ENCODE measurements around the gene ARPP21. TPM values are rescaled to one million over a fixed set of nuclear protein-coding genes. Genes with fewer than 3 reads are reported as not detected.

The ARPP21 gene
- total RNA-seq, 1 experiment from 2014 or later = not detected

DNA sequence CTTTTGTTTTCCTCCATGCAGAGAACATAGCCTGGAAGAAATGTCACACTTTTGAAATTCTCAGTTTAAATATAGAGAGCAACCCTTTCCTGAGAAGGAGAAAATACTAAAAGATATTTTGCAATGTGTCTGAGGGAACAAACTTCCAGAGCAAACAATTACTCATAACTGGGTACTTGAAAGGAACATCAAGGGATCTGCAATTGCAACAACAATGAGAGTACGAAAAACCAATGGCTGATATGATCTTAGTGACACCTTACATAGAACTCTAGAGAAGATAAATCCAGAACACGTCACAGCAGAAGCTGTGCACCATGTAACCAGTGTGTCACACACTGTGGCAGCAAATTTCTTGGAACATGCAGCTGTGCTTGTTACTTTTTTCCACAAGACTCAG lies 14.6 kb upstream of the ARPP21 start:
- POLR2A ChIA-PET = no interaction called here
- ATAC-seq (no peak), DNase-seq (ENCODE audit: low spot score) (no peak)
- no peaks in the 10 kb centered on the region for H3K27me3 Mint-ChIP-seq (ENCODE audit: low read depth)
- H3K9me3 Mint-ChIP-seq = no peaks in the 10 kb centered on the region
- TF ChIP-seq GABPB1 (CRISPR knock-in tag; IDR thresholded peaks at IDR 0.05) (no peak), CREB1 (CRISPR knock-in tag; IDR thresholded peaks at IDR 0.05) (no peak), ZNF138 (CRISPR knock-in tag; conservative IDR thresholded peaks at IDR 0.05) (no peak), NR1H2 (CRISPR knock-in tag; IDR thresholded peaks at IDR 0.05) (no peak), SOX15 (CRISPR knock-in tag; IDR thresholded peaks at IDR 0.05) (no peak), NFE2L1 (CRISPR knock-in tag; IDR thresholded peaks at IDR 0.05) (no peak), NR3C1 (CRISPR knock-in tag; conservative IDR thresholded peaks at IDR 0.05; ENCODE audit: low read depth) (no peak), CBFB (CRISPR knock-in tag; IDR thresholded peaks at IDR 0.05; ENCODE audit: low read depth) (no peak), JUN (CRISPR knock-in tag; IDR thresholded peaks at IDR 0.05) (no peak), ZNF263 (CRISPR knock-in tag; IDR thresholded peaks at IDR 0.05; ENCODE audit: low read depth) (no peak)
- TF ChIP-seq, protein P1, sequence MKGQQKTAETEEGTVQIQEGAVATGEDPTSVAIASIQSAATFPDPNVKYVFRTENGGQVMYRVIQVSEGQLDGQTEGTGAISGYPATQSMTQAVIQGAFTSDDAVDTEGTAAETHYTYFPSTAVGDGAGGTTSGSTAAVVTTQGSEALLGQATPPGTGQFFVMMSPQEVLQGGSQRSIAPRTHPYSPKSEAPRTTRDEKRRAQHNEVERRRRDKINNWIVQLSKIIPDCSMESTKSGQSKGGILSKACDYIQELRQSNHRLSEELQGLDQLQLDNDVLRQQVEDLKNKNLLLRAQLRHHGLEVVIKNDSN (CRISPR knock-in tag; IDR thresholded peaks at IDR 0.05) = no peak
- no peak overlapping the region for H3K4me3 Mint-ChIP-seq
- no peaks in the 10 kb centered on the region for H3K4me1 Mint-ChIP-seq
- H3K36me3 Mint-ChIP-seq = no peaks in the 10 kb centered on the region
- H3K27ac Mint-ChIP-seq = no peak overlapping the region
- CTCF ChIA-PET = no interaction called here

DNA sequence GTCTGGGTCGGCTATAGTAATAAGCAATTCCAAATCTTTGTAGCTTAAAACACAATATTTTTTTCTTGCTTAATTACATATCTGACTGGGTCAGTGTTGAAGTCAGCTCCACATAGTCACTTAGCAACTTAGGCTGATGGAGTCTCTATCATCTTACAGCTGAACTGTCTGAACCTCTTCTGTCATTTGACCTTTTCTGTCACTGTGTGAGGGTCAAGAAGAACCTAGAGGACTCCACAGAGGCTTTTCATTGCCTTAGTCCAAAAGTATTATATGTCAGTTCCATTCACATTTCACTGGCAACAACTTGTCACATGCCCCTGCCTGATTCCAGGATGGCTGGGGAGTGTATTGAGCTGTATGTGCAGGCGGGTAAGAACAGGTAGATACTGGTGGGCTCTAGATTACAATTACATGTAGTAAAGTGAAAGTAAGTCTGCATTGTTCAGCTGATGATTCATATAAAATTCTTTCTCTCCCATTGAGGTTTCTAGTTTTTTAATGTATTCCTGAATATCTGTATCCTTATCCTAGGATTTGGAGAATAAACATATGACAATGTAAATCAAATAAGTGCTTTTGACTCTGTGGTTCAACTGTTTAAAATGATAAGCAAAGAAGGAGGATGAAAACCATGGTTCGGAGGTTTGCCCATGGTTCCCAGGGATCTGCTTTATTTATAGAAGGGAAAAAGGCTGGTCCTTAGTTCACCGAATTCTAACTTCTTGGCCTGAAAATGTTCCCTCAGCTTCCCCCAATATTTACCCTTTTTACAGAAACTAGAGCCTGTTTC lies 5.8 kb upstream of the ARPP21 start:
- ChIA-PET POLR2A (no interaction called here), CTCF (no interaction called here)
- DNase-seq (ENCODE audit: low spot score) (no peak), ATAC-seq (no peak)
- Mint-ChIP-seq H3K27ac (no peak overlapping the region), H3K36me3 (no peaks in the 10 kb centered on the region), H3K4me3 (no peak overlapping the region), H3K27me3 (ENCODE audit: low read depth) (peaks cover 19% of the 10 kb centered on the region), H3K4me1 (peaks cover 1% of the 10 kb centered on the region), H3K9me3 (peaks cover 7% of the 10 kb centered on the region)
- TF ChIP-seq, protein P2, sequence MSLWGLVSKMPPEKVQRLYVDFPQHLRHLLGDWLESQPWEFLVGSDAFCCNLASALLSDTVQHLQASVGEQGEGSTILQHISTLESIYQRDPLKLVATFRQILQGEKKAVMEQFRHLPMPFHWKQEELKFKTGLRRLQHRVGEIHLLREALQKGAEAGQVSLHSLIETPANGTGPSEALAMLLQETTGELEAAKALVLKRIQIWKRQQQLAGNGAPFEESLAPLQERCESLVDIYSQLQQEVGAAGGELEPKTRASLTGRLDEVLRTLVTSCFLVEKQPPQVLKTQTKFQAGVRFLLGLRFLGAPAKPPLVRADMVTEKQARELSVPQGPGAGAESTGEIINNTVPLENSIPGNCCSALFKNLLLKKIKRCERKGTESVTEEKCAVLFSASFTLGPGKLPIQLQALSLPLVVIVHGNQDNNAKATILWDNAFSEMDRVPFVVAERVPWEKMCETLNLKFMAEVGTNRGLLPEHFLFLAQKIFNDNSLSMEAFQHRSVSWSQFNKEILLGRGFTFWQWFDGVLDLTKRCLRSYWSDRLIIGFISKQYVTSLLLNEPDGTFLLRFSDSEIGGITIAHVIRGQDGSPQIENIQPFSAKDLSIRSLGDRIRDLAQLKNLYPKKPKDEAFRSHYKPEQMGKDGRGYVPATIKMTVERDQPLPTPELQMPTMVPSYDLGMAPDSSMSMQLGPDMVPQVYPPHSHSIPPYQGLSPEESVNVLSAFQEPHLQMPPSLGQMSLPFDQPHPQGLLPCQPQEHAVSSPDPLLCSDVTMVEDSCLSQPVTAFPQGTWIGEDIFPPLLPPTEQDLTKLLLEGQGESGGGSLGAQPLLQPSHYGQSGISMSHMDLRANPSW (CRISPR knock-in tag; conservative IDR thresholded peaks at IDR 0.05; ENCODE audit: low read depth) = no peak
- TF ChIP-seq, protein P3, sequence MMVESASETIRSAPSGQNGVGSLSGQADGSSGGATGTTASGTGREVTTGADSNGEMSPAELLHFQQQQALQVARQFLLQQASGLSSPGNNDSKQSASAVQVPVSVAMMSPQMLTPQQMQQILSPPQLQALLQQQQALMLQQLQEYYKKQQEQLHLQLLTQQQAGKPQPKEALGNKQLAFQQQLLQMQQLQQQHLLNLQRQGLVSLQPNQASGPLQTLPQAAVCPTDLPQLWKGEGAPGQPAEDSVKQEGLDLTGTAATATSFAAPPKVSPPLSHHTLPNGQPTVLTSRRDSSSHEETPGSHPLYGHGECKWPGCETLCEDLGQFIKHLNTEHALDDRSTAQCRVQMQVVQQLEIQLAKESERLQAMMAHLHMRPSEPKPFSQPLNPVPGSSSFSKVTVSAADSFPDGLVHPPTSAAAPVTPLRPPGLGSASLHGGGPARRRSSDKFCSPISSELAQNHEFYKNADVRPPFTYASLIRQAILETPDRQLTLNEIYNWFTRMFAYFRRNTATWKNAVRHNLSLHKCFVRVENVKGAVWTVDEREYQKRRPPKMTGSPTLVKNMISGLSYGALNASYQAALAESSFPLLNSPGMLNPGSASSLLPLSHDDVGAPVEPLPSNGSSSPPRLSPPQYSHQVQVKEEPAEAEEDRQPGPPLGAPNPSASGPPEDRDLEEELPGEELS (CRISPR knock-in tag; IDR thresholded peaks at IDR 0.05) = no peak
- TF ChIP-seq, protein P4, sequence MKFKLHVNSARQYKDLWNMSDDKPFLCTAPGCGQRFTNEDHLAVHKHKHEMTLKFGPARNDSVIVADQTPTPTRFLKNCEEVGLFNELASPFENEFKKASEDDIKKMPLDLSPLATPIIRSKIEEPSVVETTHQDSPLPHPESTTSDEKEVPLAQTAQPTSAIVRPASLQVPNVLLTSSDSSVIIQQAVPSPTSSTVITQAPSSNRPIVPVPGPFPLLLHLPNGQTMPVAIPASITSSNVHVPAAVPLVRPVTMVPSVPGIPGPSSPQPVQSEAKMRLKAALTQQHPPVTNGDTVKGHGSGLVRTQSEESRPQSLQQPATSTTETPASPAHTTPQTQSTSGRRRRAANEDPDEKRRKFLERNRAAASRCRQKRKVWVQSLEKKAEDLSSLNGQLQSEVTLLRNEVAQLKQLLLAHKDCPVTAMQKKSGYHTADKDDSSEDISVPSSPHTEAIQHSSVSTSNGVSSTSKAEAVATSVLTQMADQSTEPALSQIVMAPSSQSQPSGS (CRISPR knock-in tag; IDR thresholded peaks at IDR 0.05; ENCODE audit: borderline replicate concordance, low read depth) = no peak
- TF ChIP-seq CREM (CRISPR knock-in tag; IDR thresholded peaks at IDR 0.05) (no peak), GABPB1 (CRISPR knock-in tag; IDR thresholded peaks at IDR 0.05) (no peak)

DNA sequence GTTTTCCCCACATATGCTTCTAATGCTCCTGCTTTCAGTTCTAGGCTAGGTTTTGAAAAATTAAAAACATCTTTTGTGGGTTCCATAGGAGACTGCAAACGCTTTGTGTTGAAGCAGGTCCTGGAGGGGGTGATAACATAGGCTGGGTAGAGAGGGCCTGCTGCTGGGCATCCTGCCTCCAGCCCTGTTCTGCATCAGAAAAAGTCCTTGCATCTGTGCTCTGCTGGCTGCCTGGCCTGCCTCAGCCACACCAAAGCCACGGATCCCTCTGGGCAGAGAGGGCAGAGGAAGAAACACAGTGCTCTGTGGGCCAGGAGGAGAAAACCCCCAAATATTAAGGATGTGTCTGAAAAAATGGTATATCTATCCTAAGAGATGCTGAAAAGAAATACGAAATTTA lies 3.9 kb upstream of the ARPP21 start:
- ATAC-seq (no peak), DNase-seq (ENCODE audit: low spot score) (peak; percentile 11)
- peaks cover 38% of the 10 kb centered on the region for H3K27me3 Mint-ChIP-seq (ENCODE audit: low read depth)
- no peak overlapping the region for H3K27ac Mint-ChIP-seq
- CTCF ChIA-PET = no interaction called here
- peaks cover 10% of the 10 kb centered on the region for H3K4me1 Mint-ChIP-seq
- H3K9me3 Mint-ChIP-seq = peaks cover 7% of the 10 kb centered on the region
- H3K36me3 Mint-ChIP-seq = no peaks in the 10 kb centered on the region
- POLR2A ChIA-PET = no interaction called here
- H3K4me3 Mint-ChIP-seq = no peak overlapping the region
- TF ChIP-seq ZNF396 (CRISPR knock-in tag; IDR thresholded peaks at IDR 0.05; ENCODE audit: borderline replicate concordance) (no peak), SMAD3 (CRISPR knock-in tag; IDR thresholded peaks at IDR 0.05; ENCODE audit: borderline replicate concordance) (no peak), NFE2L1 (CRISPR knock-in tag; IDR thresholded peaks at IDR 0.05) (no peak), CBFB (CRISPR knock-in tag; IDR thresholded peaks at IDR 0.05; ENCODE audit: low read depth) (no peak), CREM (CRISPR knock-in tag; IDR thresholded peaks at IDR 0.05) (no peak), ZNF423 (CRISPR knock-in tag; IDR thresholded peaks at IDR 0.05) (no peak)
- TF ChIP-seq, protein P5, sequence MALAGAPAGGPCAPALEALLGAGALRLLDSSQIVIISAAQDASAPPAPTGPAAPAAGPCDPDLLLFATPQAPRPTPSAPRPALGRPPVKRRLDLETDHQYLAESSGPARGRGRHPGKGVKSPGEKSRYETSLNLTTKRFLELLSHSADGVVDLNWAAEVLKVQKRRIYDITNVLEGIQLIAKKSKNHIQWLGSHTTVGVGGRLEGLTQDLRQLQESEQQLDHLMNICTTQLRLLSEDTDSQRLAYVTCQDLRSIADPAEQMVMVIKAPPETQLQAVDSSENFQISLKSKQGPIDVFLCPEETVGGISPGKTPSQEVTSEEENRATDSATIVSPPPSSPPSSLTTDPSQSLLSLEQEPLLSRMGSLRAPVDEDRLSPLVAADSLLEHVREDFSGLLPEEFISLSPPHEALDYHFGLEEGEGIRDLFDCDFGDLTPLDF (CRISPR knock-in tag; IDR thresholded peaks at IDR 0.05) = no peak
- TF ChIP-seq, protein P6, sequence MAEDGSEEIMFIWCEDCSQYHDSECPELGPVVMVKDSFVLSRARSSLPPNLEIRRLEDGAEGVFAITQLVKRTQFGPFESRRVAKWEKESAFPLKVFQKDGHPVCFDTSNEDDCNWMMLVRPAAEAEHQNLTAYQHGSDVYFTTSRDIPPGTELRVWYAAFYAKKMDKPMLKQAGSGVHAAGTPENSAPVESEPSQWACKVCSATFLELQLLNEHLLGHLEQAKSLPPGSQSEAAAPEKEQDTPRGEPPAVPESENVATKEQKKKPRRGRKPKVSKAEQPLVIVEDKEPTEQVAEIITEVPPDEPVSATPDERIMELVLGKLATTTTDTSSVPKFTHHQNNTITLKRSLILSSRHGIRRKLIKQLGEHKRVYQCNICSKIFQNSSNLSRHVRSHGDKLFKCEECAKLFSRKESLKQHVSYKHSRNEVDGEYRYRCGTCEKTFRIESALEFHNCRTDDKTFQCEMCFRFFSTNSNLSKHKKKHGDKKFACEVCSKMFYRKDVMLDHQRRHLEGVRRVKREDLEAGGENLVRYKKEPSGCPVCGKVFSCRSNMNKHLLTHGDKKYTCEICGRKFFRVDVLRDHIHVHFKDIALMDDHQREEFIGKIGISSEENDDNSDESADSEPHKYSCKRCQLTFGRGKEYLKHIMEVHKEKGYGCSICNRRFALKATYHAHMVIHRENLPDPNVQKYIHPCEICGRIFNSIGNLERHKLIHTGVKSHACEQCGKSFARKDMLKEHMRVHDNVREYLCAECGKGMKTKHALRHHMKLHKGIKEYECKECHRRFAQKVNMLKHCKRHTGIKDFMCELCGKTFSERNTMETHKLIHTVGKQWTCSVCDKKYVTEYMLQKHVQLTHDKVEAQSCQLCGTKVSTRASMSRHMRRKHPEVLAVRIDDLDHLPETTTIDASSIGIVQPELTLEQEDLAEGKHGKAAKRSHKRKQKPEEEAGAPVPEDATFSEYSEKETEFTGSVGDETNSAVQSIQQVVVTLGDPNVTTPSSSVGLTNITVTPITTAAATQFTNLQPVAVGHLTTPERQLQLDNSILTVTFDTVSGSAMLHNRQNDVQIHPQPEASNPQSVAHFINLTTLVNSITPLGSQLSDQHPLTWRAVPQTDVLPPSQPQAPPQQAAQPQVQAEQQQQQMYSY (CRISPR knock-in tag; IDR thresholded peaks at IDR 0.05) = no peak

Data from WTC11 (cell line).